Colonic mucosa (tissue), 4 donors: ENCODE results near the gene DDX17. TPM values are rescaled to one million over a fixed set of nuclear protein-coding genes. Genes with fewer than 3 reads are reported as not detected.
A peak's percentile ranks its signal among the peaks of the same experiment; 100 is the strongest.

Experiments
- DNase-seq: peaks from one replicate; pipeline ENCODE4 v3.0.0-alpha.2; 2020
- H3K27ac ChIP-seq: fragments of 200-600 bp; one replicate; pipeline ENCODE4 v1.8.0; 2021
- H3K27me3 ChIP-seq: fragments of 200-600 bp; one replicate; pipeline ENCODE4 v1.8.0; 2021
- H3K36me3 ChIP-seq: fragments of 200-600 bp; one replicate; pipeline ENCODE4 v1.8.0; 2021
- H3K4me1 ChIP-seq: fragments of 200-600 bp; one replicate; pipeline ENCODE4 v1.8.0; 2021; ENCODE audit warnings: mild to moderate bottlenecking
- H3K4me3 ChIP-seq: fragments of 200-600 bp; one replicate; pipeline ENCODE4 v1.8.0; 2021
- H3K9ac ChIP-seq, 2 donors: one replicate each; pipeline ENCODE4 v1.7.0; 2013; ENCODE audit warnings: control low read depth in 2 of 2, low read depth in 2 of 2, low read length in 2 of 2
- H3K9me3 ChIP-seq: fragments of 200-600 bp; one replicate; pipeline ENCODE4 v1.8.0; 2021
- intact Hi-C: fragments of 100-400 bp; cut with DNase I; formaldehyde crosslinking; loops from one replicate; pipeline ENCODE4 v1.14.1; 2022
- total RNA-seq, 2 donors: library from RNA; stranded (reverse); fragmentation: NEBNext Ultra II Directional in 1 of 2; extraction: Animal tissue kit (Norgen Biotek cat#: 25700) in 1 of 2; gene quantifications; one replicate each; pipeline ENCODE4 v1.2.1, GENCODE V29; 2021
- TF ChIP-seq, protein P1 (sequence below): fragments of 200-600 bp; IDR thresholded peaks from one replicate; pipeline ENCODE4 v1.8.0; 2022; ENCODE audit warnings: antibody characterized with exemption, mild to moderate bottlenecking
- donor health status: healthy.
- donor health status: DM: no; HTN: no; CAD: no.
- donor health status: DM: no; HTN: no; CAD: no.

The DDX17 gene
- total RNA-seq, 2 donors from 2014 or later, result 333 to 359 TPM

DNA sequence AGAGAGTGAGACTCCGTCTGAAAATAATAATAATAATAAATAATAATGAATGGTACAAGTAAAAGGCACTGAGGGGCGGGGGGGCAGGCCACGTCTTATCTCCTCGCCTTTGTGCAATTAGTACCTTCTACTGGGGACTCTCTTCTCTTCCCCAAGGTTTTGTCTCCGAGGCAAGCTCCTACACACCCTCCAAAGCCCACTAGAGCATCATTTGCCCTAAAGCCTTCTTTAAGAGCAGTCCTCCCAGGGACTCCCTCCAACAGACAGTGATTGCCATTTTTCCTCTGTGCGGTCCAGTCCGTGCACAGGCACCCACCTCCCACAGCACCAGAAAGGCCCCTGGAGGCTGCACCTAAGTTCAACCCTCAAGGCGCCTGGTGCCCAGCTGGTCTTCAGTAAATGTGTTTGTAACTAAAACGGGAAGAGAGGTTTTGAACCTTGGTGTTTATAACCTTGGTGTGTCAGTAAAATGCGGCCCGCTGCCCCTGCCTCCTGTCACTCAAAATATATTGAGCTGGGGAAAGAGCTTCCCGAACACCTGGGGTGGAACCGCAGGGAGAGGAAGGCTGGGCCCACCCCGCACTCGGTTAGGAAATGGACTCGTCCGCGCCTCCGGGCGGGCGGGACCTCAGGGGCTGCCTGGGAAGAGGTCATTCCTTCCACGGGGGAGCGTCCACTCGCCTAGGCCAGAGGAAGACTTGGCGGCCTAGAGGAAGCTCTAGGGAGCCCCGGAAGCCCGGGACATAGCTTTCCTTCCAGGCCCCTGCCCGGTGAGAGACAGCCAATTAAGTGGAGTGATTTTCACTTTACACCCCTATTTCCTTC lies 42.9 kb downstream of the DDX17 start:
- Histone ChIP-seq H3K27ac (no peak overlapping the region), H3K36me3 (no peaks in the 10 kb centered on the region), H3K4me3 (no peak overlapping the region), H3K27me3 (peaks cover 28% of the 10 kb centered on the region), H3K4me1 (peaks cover 9% of the 10 kb centered on the region), H3K9ac (no peak overlapping the region), H3K9me3 (no peaks in the 10 kb centered on the region)
- intact Hi-C loops, result no loop called here
- peak; percentile 35 for DNase-seq
- TF ChIP-seq, protein P1, sequence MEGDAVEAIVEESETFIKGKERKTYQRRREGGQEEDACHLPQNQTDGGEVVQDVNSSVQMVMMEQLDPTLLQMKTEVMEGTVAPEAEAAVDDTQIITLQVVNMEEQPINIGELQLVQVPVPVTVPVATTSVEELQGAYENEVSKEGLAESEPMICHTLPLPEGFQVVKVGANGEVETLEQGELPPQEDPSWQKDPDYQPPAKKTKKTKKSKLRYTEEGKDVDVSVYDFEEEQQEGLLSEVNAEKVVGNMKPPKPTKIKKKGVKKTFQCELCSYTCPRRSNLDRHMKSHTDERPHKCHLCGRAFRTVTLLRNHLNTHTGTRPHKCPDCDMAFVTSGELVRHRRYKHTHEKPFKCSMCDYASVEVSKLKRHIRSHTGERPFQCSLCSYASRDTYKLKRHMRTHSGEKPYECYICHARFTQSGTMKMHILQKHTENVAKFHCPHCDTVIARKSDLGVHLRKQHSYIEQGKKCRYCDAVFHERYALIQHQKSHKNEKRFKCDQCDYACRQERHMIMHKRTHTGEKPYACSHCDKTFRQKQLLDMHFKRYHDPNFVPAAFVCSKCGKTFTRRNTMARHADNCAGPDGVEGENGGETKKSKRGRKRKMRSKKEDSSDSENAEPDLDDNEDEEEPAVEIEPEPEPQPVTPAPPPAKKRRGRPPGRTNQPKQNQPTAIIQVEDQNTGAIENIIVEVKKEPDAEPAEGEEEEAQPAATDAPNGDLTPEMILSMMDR, result no peak

DNA sequence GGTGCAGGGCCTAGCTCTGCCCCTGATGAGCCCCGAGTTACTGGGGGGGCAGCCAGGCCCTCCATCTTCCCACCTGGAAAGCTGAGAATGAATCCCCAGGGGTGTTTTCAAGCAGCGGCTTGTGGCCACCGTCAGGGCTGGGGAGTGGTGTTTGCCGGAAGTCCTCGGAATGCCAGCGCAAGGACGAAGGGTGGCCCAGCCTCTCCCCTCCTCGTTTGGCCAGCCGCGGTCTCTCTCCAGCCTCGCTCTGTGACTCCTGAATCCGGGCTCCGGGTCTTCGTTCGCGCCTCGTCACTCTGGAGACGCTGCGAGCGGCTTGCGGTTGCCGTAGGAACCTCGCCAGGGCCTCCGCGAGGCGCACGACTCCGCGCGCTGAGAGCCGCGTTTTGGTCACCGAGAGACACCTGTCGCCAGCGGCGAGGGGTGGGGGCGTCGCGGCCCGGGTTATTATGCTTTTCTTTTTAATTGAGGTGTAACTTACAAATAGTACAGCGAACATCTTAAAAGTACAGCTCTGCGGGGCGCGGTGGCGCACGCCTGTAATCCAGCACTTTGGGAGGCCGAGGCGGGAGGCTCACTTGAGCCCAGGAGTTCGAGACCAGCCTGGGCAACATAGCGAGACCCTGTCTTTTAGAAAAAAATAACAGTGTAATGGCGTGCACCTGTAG lies 44.6 kb downstream of the DDX17 start:
- no peak overlapping the region for H3K4me3 ChIP-seq
- DNase-seq, result peak; percentile 82
- no peaks in the 10 kb centered on the region for H3K9me3 ChIP-seq
- H3K27ac ChIP-seq, result no peak overlapping the region
- H3K9ac ChIP-seq, result no peak overlapping the region
- no peaks in the 10 kb centered on the region for H3K36me3 ChIP-seq
- intact Hi-C loops, result no loop called here
- H3K27me3 ChIP-seq, result peaks cover 32% of the 10 kb centered on the region
- TF ChIP-seq, protein P1, result no peak
- H3K4me1 ChIP-seq, result peaks cover 9% of the 10 kb centered on the region

DNA sequence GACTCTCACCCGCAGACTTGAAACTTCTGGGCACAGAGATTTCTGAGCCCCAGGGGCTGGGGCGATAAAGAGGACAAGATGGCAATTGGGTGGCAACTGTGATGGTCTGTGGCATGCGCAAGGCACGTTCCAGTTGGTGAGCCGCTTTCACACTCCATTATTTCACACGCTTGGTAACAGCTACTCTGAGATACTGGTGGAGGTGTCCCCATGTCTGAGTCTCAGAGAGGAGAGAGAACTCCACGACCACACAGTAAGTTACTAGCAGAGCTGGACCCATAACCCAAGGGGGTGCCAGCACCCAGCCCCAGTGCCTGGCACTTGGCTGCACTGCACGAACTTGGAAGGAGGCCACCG lies 45.1 kb downstream of the DDX17 start:
- Histone ChIP-seq H3K27ac (no peak overlapping the region), H3K9me3 (no peaks in the 10 kb centered on the region), H3K4me1 (peaks cover 9% of the 10 kb centered on the region), H3K36me3 (no peaks in the 10 kb centered on the region), H3K27me3 (peaks cover 37% of the 10 kb centered on the region), H3K4me3 (no peak overlapping the region), H3K9ac (no peak overlapping the region)
- TF ChIP-seq, protein P1, result no peak
- no peak for DNase-seq
- intact Hi-C loops, result no loop called here

DNA sequence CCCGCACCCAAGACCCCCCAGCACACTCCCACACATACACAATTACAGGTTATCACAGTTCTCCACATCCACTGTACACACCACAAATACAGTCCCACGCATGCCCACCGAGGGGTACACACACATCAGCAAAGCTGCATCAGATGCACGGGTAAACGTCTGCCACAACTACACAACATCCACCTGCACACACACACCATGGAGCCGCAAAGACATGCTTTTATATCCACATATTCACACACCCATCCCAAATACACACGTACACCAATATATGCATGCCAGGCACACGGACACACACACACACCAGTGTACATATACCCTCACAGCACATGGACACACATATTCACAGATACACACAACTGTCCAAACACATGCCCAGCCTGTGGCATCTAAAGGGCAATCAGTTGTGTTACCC lies 45.7 kb downstream of the DDX17 start:
- TF ChIP-seq, protein P1, result no peak
- Histone ChIP-seq H3K4me1 (peaks cover 9% of the 10 kb centered on the region), H3K27ac (no peak overlapping the region), H3K9me3 (no peaks in the 10 kb centered on the region), H3K4me3 (no peak overlapping the region), H3K9ac (no peak overlapping the region), H3K27me3 (peaks cover 43% of the 10 kb centered on the region), H3K36me3 (no peaks in the 10 kb centered on the region)
- no peak for DNase-seq
- intact Hi-C loops, result no loop called here

DNA sequence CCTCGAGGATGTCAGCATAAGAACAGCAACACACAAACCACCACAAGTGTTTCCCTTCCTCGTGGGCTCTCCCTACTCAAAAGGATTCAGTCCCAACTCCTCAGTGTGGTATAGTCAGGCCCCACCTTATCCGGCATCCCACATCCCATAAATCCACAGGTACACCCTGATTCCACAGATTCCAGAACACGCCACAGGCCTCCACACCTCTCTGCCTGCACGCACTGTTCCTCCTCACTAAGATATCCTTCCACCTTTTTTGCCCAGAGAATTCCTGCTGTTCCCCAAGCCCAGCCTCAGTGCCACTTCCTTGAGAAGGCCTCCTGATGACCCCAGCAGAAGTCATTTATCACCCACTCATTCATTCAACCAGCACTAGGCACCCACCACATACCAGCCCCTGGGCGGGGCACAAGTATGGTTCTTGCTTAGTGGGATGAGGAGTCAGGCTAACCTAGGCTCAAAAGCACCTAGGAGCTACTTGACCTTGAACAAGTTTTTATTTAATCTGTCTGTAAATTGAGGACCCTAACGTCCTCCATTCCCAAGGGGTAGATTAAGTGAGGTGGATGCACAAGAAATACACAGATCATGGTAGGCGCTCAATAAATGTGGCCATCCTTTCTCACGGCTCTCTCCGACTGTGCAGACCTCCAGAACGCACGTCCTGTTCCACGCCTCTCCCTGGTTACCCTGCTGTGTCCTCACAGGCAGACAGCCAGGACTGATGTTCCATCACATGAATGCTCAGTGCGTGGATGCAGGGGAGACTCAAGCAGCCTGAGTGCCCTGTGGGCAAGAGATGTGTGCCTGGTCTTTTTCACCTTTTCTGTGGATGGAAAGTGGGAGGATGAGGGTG lies 49.0 kb downstream of the DDX17 start:
- H3K4me1 ChIP-seq, result peaks cover 9% of the 10 kb centered on the region
- TF ChIP-seq, protein P1, result no peak
- H3K9me3 ChIP-seq, result no peaks in the 10 kb centered on the region
- H3K36me3 ChIP-seq, result no peaks in the 10 kb centered on the region
- no peak for DNase-seq
- no peak overlapping the region for H3K4me3 ChIP-seq
- no peak overlapping the region for H3K27ac ChIP-seq
- no peak overlapping the region for H3K9ac ChIP-seq
- intact Hi-C loops, result no loop called here
- H3K27me3 ChIP-seq, result peaks cover 67% of the 10 kb centered on the region
